Ovary (tissue), 9 donors: Measurements from ENCODE around the gene ESPN. TPM values are rescaled to one million over a fixed set of nuclear protein-coding genes. Genes with fewer than 3 reads are reported as not detected.

Experiments used
- DNase-seq, 5 donors: peaks; one replicate each; pipeline ENCODE4 v3.0.0-alpha.2; 2019 to 2020
- H3K27ac ChIP-seq, 2 donors: fragments of 200-600 bp; one replicate each; pipeline versions ENCODE4 v1.5.1 to v1.8.0; 2019 to 2022
- H3K27me3 ChIP-seq: fragments of 200-600 bp; one replicate; pipeline ENCODE4 v1.8.0; 2022
- H3K36me3 ChIP-seq: fragments of 200-600 bp; sonication (generic); one replicate; pipeline ENCODE4 v1.5.1; 2019
- H3K4me1 ChIP-seq: one replicate; pipeline ENCODE4 v1.8.1; 2013; ENCODE audit warnings: mild to moderate bottlenecking, moderate library complexity; ENCODE audit not compliant: insufficient read depth
- H3K4me3 ChIP-seq: fragments of 200-600 bp; sonication (generic); one replicate; pipeline ENCODE4 v1.5.1; 2017
- H3K9me3 ChIP-seq, 2 donors: fragments of 200-600 bp in 1 of 2; sonication (generic) in 1 of 2; one replicate each; pipeline versions ENCODE4 v1.5.1 to v1.8.1; 2013 to 2019; ENCODE audit warnings: mild to moderate bottlenecking in 1 of 2, moderate library complexity in 1 of 2
- EP300 ChIP-seq: sonication (generic); formaldehyde crosslinking; IDR thresholded peaks from one replicate; pipeline ENCODE4 v1.6.1; 2017; ENCODE audit warnings: antibody characterized with exemption
- POLR2A ChIP-seq: fragments of 450-650 bp; IDR thresholded peaks from one replicate; pipeline ENCODE4 v1.6.1; 2017; ENCODE audit warnings: antibody characterized with exemption, mild to moderate bottlenecking, moderate library complexity
- WGBS, 3 donors: extraction: QIAGEN DNeasy Blood & Tissue Kit in 1 of 3; methylation state at CpG; one replicate each; pipeline versions ENCODE4 v1.1.5 to v1.1.7; 2013 to 2017; 5-methylcytosine and 5-hydroxymethylcytosine counted together
- intact Hi-C, 4 donors: fragments of 100-400 bp; cut with DNase I; formaldehyde crosslinking; loops; one replicate each; pipeline versions ENCODE4 v1.11.0 to v1.15.1; 2022 to 2023
- polyA plus RNA-seq, 2 donors: library from polyadenylated mRNA; stranded (reverse); fragments of 200-250 nt in 1 of 2; fragments of 350-450 nt in 1 of 2; fragmentation: Illumina TruSeq in 1 of 2; extraction: RNeasy Lipid Tissue Mini Kit (QIAGEN cat#74804) in 1 of 2; gene quantifications; one replicate each; pipeline ENCODE4 v1.2.3, GENCODE V29; 2013 to 2014
- total RNA-seq, 7 donors: library from RNA; depleted of rRNA in 2 of 7; stranded (reverse); fragments of >200 nt in 2 of 7; fragmentation: NEBNext Ultra II Directional in 3 of 7; extraction: Animal tissue kit (Norgen Biotek cat#: 25700) in 3 of 7; gene quantifications; one replicate each; pipeline versions ENCODE4 v1.1.0 to v1.2.4, GENCODE V29; 2016 to 2023
- TF ChIP-seq, protein P1 (sequence below), 3 donors: fragments of 450-650 bp in 2 of 3; fragments of 200-600 bp in 1 of 3; IDR thresholded peaks; one replicate each; pipeline versions ENCODE4 v1.5.1 to v1.8.0; 2016 to 2022; ENCODE audit warnings: antibody characterized with exemption in 3 of 3, mild to moderate bottlenecking in 1 of 3
- donor health status: DM: no; HTN: no; CAD: no; lungs with moderate emphysema.
- donor health status: DM: no; HTN: no; CAD: no.
- donor health status: Bipolar disorder and iron deficiency.
- donor health status: DM: yes; HTN: yes; CAD: no.
- donor health status: DM: no; HTN: no; CAD: no.
- donor health status: DM: yes; HTN: yes; CAD: no.

Gene ESPN
- total and polyA plus RNA-seq, 9 donors = 0.11 to 46.2 (median 1.5) TPM; not detected in 1

DNA sequence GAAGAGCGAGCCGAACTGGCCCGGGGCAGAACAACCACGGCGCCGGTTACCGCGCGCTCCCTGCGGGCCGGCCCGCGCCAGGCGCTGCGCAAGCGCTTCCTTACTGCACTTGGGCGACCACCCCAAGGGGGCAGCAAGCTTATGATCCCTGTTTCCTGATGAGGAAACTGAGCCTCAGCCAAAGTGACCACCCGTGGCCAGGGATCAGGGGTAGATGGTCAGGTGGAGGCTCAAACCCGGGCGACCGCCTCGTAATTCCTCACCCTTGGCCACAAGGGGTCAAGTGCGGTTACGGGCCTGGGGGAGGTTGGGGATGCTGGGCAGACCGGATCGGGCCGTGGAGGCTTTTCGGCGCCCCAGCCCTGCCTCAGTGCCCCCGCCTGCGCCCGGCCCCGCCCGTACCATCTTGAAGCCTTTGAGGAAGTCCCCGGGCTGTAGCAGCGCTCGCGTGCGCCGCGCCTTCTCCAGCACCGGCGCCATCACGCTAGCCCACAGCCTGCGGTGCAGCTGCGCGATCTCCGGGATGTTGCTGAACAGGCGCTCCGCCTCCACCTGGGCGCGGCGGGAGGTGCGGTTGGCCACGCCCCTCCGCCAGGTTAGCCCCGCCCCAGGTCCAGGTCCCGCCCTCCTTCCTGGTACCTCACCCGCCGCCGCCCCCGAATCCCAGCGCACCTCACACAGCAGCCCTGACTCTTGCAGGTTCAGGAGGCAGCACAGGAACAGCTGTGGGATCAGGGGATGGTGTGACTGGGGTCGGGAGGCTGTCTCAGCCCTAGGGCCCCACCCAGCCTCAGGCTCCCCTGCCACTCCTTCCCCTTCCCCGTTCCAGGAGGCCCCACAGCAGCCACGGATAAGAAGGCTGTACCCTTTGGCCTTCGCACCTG, 46.8 kb downstream of the ESPN start:
- no peak for TF ChIP-seq EP300
- TF ChIP-seq, protein P1, sequence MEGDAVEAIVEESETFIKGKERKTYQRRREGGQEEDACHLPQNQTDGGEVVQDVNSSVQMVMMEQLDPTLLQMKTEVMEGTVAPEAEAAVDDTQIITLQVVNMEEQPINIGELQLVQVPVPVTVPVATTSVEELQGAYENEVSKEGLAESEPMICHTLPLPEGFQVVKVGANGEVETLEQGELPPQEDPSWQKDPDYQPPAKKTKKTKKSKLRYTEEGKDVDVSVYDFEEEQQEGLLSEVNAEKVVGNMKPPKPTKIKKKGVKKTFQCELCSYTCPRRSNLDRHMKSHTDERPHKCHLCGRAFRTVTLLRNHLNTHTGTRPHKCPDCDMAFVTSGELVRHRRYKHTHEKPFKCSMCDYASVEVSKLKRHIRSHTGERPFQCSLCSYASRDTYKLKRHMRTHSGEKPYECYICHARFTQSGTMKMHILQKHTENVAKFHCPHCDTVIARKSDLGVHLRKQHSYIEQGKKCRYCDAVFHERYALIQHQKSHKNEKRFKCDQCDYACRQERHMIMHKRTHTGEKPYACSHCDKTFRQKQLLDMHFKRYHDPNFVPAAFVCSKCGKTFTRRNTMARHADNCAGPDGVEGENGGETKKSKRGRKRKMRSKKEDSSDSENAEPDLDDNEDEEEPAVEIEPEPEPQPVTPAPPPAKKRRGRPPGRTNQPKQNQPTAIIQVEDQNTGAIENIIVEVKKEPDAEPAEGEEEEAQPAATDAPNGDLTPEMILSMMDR (IDR thresholded peaks at IDR 0.05) = no peak
- TF ChIP-seq POLR2A = no peak
- Histone ChIP-seq H3K9me3 (no peaks in the 10 kb centered on the region), H3K27me3 (no peaks in the 10 kb centered on the region), H3K27ac (no peak overlapping the region), H3K4me3 (no peak overlapping the region), H3K4me1 (no peaks in the 10 kb centered on the region), H3K36me3 (no peaks in the 10 kb centered on the region)
- WGBS, 3 donors = 78 to 84% (median 82%) methylated on average over 67 of the region's 67 CpGs
- intact Hi-C loops = no loop called here
- no peak for DNase-seq

DNA sequence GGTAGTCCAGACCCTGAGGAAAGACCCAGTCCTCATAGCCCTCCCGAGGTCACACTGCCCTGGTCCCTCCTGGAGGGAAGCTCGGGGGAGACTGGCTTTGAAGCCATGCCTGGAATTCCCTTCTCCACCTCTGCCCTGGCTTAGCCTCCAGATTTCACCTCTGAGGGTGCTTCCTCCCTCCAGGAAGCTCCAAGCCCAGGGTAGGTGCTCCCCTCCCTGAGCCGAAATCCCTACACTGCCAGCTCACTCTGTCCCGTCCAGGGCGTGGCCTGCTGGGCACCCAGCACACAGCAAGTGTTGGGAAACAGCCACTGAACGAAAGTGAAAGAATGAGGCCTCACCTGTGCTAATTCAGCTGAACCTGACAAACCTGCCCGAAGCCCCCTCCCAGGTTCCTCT, 47.4 kb downstream of the ESPN start:
- Histone ChIP-seq H3K27me3 (no peaks in the 10 kb centered on the region), H3K27ac (no peak overlapping the region), H3K9me3 (no peaks in the 10 kb centered on the region), H3K4me3 (no peak overlapping the region), H3K4me1 (no peaks in the 10 kb centered on the region), H3K36me3 (no peaks in the 10 kb centered on the region)
- WGBS, 3 donors = 84 to 92% (median 87%) methylated on average over 7 of the region's 7 CpGs
- DNase-seq = no peak
- intact Hi-C loops = no loop called here
- TF ChIP-seq, protein P1 (IDR thresholded peaks at IDR 0.05) = no peak
- no peak for TF ChIP-seq POLR2A
- no peak for TF ChIP-seq EP300

DNA sequence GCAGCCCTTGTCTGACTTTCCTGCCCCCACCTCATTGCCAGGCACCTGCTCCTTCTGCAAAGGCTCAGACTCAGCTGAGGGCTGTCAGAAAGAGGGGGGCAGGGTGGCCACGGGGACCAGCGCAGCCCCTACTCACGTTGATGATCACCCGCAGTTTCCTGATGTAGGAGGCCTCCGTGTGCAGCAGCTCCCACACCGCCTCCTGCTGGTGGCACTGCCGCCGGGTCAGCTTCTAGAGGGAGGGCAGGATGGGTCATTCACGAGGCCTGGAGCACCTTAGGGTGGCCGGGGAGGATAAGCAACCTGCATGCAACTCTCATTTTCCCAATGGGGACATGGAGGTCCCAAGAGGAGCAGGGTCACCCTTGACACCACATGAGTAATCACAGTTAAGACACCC, 47.8 kb downstream of the ESPN start:
- H3K4me1 ChIP-seq = no peaks in the 10 kb centered on the region
- H3K4me3 ChIP-seq = no peak overlapping the region
- TF ChIP-seq, protein P1 (IDR thresholded peaks at IDR 0.05) = no peak
- no peak for TF ChIP-seq POLR2A
- no peaks in the 10 kb centered on the region for H3K9me3 ChIP-seq
- no peaks in the 10 kb centered on the region for H3K27me3 ChIP-seq
- no peaks in the 10 kb centered on the region for H3K36me3 ChIP-seq
- no peak for DNase-seq
- no peak overlapping the region for H3K27ac ChIP-seq
- intact Hi-C loops = no loop called here
- 81 to 84% (median 82%) methylated on average over 10 of the region's 10 CpGs for WGBS, 3 donors

DNA sequence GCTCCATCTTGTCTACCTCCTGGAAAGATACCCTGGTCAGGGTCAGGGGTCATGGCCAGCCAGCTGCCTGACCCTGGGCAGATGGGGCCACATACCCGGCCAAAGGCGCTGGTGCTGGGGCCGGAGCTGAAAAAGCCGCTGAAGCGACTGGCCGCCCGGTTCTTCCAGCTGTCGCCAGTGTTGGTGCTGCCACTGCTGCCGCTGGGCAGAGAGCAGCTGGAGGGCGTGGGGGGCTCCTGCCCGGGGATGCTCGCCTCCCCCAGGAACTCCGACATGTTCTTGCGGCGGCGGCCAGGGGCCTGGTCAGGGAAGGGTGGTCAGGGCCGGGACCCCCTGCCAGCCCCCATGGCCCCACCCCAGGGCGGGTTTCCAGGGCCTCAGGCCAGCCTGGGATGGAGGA, 48.6 kb downstream of the ESPN start:
- no peaks in the 10 kb centered on the region for H3K36me3 ChIP-seq
- no peaks in the 10 kb centered on the region for H3K9me3 ChIP-seq
- no peaks in the 10 kb centered on the region for H3K27me3 ChIP-seq
- H3K27ac ChIP-seq = no peak overlapping the region
- no peak overlapping the region for H3K4me3 ChIP-seq
- TF ChIP-seq POLR2A (no peak), EP300 (no peak)
- TF ChIP-seq, protein P1 (IDR thresholded peaks at IDR 0.05) = no peak
- intact Hi-C loops = no loop called here
- no peak for DNase-seq
- H3K4me1 ChIP-seq = no peaks in the 10 kb centered on the region
- 86 to 95% (median 88%) methylated on average over 12 to 18 of the region's 18 CpGs for WGBS, 3 donors
